GM23338 (cell line): Measurements from ENCODE around the gene EPO. TPM values are rescaled to one million over a fixed set of nuclear protein-coding genes. Genes with fewer than 3 reads are reported as not detected.

Experiments used
- ATAC-seq: fragments of 200-7000 bp; cut with Tn5 transposase; 3 replicates; pipeline ENCODE4 v1.9.1; 2020
- DNase-seq: peaks from one replicate; pipeline ENCODE4 v3.0.0-alpha.2; 2015; ENCODE audit warnings: low spot score
- H2AFZ ChIP-seq: fragments of 200-600 bp; sonication (generic); 2 replicates; pipeline ENCODE4 v1.8.0; 2016; ENCODE audit warnings: antibody characterized with exemption, mild to moderate bottlenecking, moderate library complexity
- H3F3A ChIP-seq: fragments of 200-600 bp; sonication (generic); replicated peaks from 2 replicates; pipeline ENCODE4 v1.8.0; 2017; ENCODE audit warnings: antibody characterized with exemption, mixed run types, low read depth
- H3K27ac ChIP-seq: fragments of 200-600 bp; sonication (generic); 2 replicates; pipeline ENCODE4 v1.6.1; 2016; ENCODE audit warnings: low read depth
- H3K27me3 ChIP-seq: fragments of 200-600 bp; sonication (generic); 2 replicates; pipeline ENCODE4 v1.8.0; 2016; ENCODE audit warnings: mild to moderate bottlenecking, mixed run types, moderate library complexity; ENCODE audit not compliant: insufficient read depth
- H3K36me3 ChIP-seq: fragments of 200-600 bp; sonication (generic); 2 replicates; pipeline ENCODE4 v1.8.0; 2016; ENCODE audit warnings: mild to moderate bottlenecking; ENCODE audit not compliant: insufficient read depth
- H3K4me1 ChIP-seq: fragments of 200-600 bp; sonication (generic); 2 replicates; pipeline ENCODE4 v1.8.0; 2016; ENCODE audit warnings: mild to moderate bottlenecking, moderate library complexity; ENCODE audit not compliant: insufficient read depth
- H3K4me2 ChIP-seq: fragments of 200-600 bp; sonication (generic); 2 replicates; pipeline ENCODE4 v1.7.1; 2017; ENCODE audit warnings: mixed run types
- H3K4me3 ChIP-seq: fragments of 200-600 bp; sonication (generic); 2 replicates; pipeline ENCODE4 v1.6.1; 2016; ENCODE audit warnings: mixed run types
- H3K79me2 ChIP-seq: fragments of 200-600 bp; sonication (generic); replicated peaks from 2 replicates; pipeline ENCODE4 v1.8.0; 2017; ENCODE audit warnings: mild to moderate bottlenecking; ENCODE audit not compliant: insufficient read depth
- H3K9me2 ChIP-seq: fragments of 200-600 bp; sonication (generic); 2 replicates; pipeline ENCODE4 v1.8.0; 2017; ENCODE audit not compliant: insufficient read depth
- H4K20me1 ChIP-seq: fragments of 200-600 bp; sonication (generic); replicated peaks from 2 replicates; pipeline ENCODE4 v1.8.0; 2017; ENCODE audit warnings: mild to moderate bottlenecking; ENCODE audit not compliant: insufficient read depth
- H3K27ac Mint-ChIP-seq: 2 replicates; pipeline ENCODE4 v1.8.0; 2020; ENCODE audit warnings: inconsistent platforms, mild to moderate bottlenecking, moderate library complexity, mixed read lengths
- H3K27me3 Mint-ChIP-seq: 3 replicates; pipeline ENCODE4 v1.8.0; 2022; ENCODE audit warnings: low read depth, mild to moderate bottlenecking, moderate library complexity, mixed read lengths, inconsistent platforms; ENCODE audit not compliant: insufficient read depth, poor library complexity
- H3K36me3 Mint-ChIP-seq: 3 replicates; pipeline ENCODE4 v1.8.0; 2021; ENCODE audit warnings: low read depth, mild to moderate bottlenecking, inconsistent platforms, moderate library complexity, mixed read lengths
- H3K4me1 Mint-ChIP-seq: 3 replicates; pipeline ENCODE4 v1.8.0; 2020; ENCODE audit warnings: mild to moderate bottlenecking, inconsistent platforms, mixed read lengths
- H3K4me3 Mint-ChIP-seq: 3 replicates; pipeline ENCODE4 v1.8.0; 2021; ENCODE audit warnings: moderate library complexity, mild to moderate bottlenecking, inconsistent platforms, mixed read lengths
- H3K9me3 Mint-ChIP-seq: 3 replicates; pipeline ENCODE4 v1.8.0; 2020; ENCODE audit warnings: moderate library complexity, mild to moderate bottlenecking, inconsistent platforms, mixed read lengths
- CREB1 ChIP-seq: fragments of 250-450 bp; sonication (Bioruptor Pico); IDR thresholded peaks from 2 replicates; pipeline ENCODE4 v1.5.0; 2020; ENCODE audit warnings: low read depth, mild to moderate bottlenecking, moderate library complexity
- EZH2 ChIP-seq: fragments of 200-600 bp; sonication (generic); IDR thresholded peaks from one replicate; pipeline ENCODE4 v1.8.0; 2017; ENCODE audit warnings: antibody characterized with exemption, mild to moderate bottlenecking, low read depth; ENCODE audit not compliant: unreplicated experiment
- EZH2phosphoT487 ChIP-seq: fragments of 200-600 bp; sonication (generic); IDR thresholded peaks from one replicate; pipeline ENCODE4 v1.8.1; 2018; ENCODE audit warnings: antibody characterized with exemption; ENCODE audit not compliant: unreplicated experiment
- JUNB ChIP-seq: IDR thresholded peaks from one replicate; pipeline ENCODE4 v1.6.1; 2016; ENCODE audit warnings: antibody characterized with exemption; ENCODE audit not compliant: unreplicated experiment
- NANOG ChIP-seq: IDR thresholded peaks from 2 replicates; pipeline ENCODE4 v1.6.1; 2016; ENCODE audit warnings: antibody characterized with exemption, borderline replicate concordance
- POLR2AphosphoS5 ChIP-seq: IDR thresholded peaks from 2 replicates; pipeline ENCODE4 v1.6.1; 2016; ENCODE audit warnings: antibody characterized with exemption, low read depth
- REST ChIP-seq: IDR thresholded peaks from one replicate; pipeline ENCODE4 v1.6.1; 2018; ENCODE audit warnings: antibody characterized with exemption; ENCODE audit not compliant: unreplicated experiment
- STAT1 ChIP-seq: IDR thresholded peaks from one replicate; pipeline ENCODE4 v1.6.1; 2016; ENCODE audit warnings: antibody characterized with exemption; ENCODE audit not compliant: unreplicated experiment
- ZNF114 ChIP-seq: fragments of 250-450 bp; sonication (Bioruptor Pico); IDR thresholded peaks from 2 replicates; pipeline ENCODE4 v1.5.0; 2020; ENCODE audit warnings: mild to moderate bottlenecking, moderate library complexity
- ZNF331 ChIP-seq: fragments of 250-450 bp; sonication (Bioruptor Pico); IDR thresholded peaks from 2 replicates; pipeline ENCODE4 v1.5.0; 2020; ENCODE audit warnings: low read depth, mild to moderate bottlenecking, moderate library complexity
- polyA plus RNA-seq: library from polyadenylated mRNA; unstranded; fragments of >200 nt; fragmentation: Nextera tagmentation; extraction: Ambion mirVana; gene quantifications from 2 replicates; pipeline ENCODE4 v1.2.1, GENCODE V29; 2016
- total RNA-seq: library from RNA; depleted of rRNA; stranded (reverse); fragments of >200 nt; shearing (Covaris generic); gene quantifications from 2 replicates; pipeline ENCODE4 v1.2.3, GENCODE V29; 2014
- TF ChIP-seq, protein P1 (sequence below): fragments of 250-450 bp; sonication (Bioruptor Pico); IDR thresholded peaks from 2 replicates; pipeline ENCODE4 v1.5.0; 2020; ENCODE audit warnings: mild to moderate bottlenecking, moderate library complexity
- TF ChIP-seq, protein P2 (sequence below), 2 experiments: fragments of 200-600 bp in 1 of 2; sonication (generic) in 1 of 2; conservative IDR thresholded peaks; 2 replicates each; pipeline versions ENCODE4 v1.5.1 to v1.6.1; 2016 to 2017; ENCODE audit warnings: antibody characterized with exemption in 2 of 2, low read depth in 2 of 2, mild to moderate bottlenecking in 2 of 2, moderate library complexity in 1 of 2
- TF ChIP-seq, protein P3 (sequence below): IDR thresholded peaks from 2 replicates; pipeline ENCODE4 v1.6.1; 2016; ENCODE audit warnings: antibody characterized with exemption

Gene EPO
- total and polyA plus RNA-seq, 2 experiments from 2014 or later: 1.0 TPM; not detected in 1

- ATAC-seq: no peak
- Histone ChIP-seq H3K27ac (no peak overlapping the region), H4K20me1 (peaks cover 33% of the 10 kb centered on the region), H3K9me2 (no peaks in the 10 kb centered on the region), H3K36me3 (peaks cover 9% of the 10 kb centered on the region), H3K27me3 (no peaks in the 10 kb centered on the region), H3K4me2 (no peak overlapping the region), H3K4me3 (no peak overlapping the region), H3K4me1 (peaks cover 15% of the 10 kb centered on the region), H3F3A (peaks cover 19% of the 10 kb centered on the region; the same call in 1 of the 2 replicates), H2AFZ (no peak overlapping the region), H3K79me2 (peaks cover 45% of the 10 kb centered on the region)
- H3K27ac Mint-ChIP-seq: no peak overlapping the region
- no peak for TF ChIP-seq EZH2phosphoT487
- no peak for TF ChIP-seq JUNB
- no peak for TF ChIP-seq EZH2
- TF ChIP-seq REST: no peak
- TF ChIP-seq ZNF114 (CRISPR knock-in tag): no peak
- TF ChIP-seq, protein P1, sequence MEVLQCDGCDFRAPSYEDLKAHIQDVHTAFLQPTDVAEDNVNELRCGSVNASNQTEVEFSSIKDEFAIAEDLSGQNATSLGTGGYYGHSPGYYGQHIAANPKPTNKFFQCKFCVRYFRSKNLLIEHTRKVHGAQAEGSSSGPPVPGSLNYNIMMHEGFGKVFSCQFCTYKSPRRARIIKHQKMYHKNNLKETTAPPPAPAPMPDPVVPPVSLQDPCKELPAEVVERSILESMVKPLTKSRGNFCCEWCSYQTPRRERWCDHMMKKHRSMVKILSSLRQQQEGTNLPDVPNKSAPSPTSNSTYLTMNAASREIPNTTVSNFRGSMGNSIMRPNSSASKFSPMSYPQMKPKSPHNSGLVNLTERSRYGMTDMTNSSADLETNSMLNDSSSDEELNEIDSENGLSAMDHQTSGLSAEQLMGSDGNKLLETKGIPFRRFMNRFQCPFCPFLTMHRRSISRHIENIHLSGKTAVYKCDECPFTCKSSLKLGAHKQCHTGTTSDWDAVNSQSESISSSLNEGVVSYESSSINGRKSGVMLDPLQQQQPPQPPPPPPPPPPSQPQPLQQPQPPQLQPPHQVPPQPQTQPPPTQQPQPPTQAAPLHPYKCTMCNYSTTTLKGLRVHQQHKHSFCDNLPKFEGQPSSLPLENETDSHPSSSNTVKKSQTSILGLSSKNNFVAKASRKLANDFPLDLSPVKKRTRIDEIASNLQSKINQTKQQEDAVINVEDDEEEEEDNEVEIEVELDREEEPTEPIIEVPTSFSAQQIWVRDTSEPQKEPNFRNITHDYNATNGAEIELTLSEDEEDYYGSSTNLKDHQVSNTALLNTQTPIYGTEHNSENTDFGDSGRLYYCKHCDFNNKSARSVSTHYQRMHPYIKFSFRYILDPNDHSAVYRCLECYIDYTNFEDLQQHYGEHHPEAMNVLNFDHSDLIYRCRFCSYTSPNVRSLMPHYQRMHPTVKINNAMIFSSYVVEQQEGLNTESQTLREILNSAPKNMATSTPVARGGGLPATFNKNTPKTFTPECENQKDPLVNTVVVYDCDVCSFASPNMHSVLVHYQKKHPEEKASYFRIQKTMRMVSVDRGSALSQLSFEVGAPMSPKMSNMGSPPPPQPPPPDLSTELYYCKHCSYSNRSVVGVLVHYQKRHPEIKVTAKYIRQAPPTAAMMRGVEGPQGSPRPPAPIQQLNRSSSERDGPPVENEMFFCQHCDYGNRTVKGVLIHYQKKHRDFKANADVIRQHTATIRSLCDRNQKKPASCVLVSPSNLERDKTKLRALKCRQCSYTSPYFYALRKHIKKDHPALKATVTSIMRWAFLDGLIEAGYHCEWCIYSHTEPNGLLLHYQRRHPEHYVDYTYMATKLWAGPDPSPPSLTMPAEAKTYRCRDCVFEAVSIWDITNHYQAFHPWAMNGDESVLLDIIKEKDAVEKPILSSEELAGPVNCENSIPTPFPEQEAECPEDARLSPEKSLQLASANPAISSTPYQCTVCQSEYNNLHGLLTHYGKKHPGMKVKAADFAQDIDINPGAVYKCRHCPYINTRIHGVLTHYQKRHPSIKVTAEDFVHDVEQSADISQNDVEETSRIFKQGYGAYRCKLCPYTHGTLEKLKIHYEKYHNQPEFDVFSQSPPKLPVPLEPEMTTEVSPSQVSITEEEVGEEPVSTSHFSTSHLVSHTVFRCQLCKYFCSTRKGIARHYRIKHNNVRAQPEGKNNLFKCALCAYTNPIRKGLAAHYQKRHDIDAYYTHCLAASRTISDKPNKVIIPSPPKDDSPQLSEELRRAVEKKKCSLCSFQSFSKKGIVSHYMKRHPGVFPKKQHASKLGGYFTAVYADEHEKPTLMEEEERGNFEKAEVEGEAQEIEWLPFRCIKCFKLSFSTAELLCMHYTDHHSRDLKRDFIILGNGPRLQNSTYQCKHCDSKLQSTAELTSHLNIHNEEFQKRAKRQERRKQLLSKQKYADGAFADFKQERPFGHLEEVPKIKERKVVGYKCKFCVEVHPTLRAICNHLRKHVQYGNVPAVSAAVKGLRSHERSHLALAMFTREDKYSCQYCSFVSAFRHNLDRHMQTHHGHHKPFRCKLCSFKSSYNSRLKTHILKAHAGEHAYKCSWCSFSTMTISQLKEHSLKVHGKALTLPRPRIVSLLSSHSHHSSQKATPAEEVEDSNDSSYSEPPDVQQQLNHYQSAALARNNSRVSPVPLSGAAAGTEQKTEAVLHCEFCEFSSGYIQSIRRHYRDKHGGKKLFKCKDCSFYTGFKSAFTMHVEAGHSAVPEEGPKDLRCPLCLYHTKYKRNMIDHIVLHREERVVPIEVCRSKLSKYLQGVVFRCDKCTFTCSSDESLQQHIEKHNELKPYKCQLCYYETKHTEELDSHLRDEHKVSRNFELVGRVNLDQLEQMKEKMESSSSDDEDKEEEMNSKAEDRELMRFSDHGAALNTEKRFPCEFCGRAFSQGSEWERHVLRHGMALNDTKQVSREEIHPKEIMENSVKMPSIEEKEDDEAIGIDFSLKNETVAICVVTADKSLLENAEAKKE: no peak
- TF ChIP-seq NANOG: no peak
- TF ChIP-seq, protein P2, sequence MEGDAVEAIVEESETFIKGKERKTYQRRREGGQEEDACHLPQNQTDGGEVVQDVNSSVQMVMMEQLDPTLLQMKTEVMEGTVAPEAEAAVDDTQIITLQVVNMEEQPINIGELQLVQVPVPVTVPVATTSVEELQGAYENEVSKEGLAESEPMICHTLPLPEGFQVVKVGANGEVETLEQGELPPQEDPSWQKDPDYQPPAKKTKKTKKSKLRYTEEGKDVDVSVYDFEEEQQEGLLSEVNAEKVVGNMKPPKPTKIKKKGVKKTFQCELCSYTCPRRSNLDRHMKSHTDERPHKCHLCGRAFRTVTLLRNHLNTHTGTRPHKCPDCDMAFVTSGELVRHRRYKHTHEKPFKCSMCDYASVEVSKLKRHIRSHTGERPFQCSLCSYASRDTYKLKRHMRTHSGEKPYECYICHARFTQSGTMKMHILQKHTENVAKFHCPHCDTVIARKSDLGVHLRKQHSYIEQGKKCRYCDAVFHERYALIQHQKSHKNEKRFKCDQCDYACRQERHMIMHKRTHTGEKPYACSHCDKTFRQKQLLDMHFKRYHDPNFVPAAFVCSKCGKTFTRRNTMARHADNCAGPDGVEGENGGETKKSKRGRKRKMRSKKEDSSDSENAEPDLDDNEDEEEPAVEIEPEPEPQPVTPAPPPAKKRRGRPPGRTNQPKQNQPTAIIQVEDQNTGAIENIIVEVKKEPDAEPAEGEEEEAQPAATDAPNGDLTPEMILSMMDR (conservative IDR thresholded peaks at IDR 0.05; ENCODE audit: low read depth in 2 of 2): no peak
- TF ChIP-seq ZNF331 (CRISPR knock-in tag): no peak
- TF ChIP-seq, protein P3, sequence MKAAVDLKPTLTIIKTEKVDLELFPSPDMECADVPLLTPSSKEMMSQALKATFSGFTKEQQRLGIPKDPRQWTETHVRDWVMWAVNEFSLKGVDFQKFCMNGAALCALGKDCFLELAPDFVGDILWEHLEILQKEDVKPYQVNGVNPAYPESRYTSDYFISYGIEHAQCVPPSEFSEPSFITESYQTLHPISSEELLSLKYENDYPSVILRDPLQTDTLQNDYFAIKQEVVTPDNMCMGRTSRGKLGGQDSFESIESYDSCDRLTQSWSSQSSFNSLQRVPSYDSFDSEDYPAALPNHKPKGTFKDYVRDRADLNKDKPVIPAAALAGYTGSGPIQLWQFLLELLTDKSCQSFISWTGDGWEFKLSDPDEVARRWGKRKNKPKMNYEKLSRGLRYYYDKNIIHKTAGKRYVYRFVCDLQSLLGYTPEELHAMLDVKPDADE: no peak
- TF ChIP-seq STAT1: no peak
- TF ChIP-seq CREB1: no peak
- no peak for TF ChIP-seq POLR2AphosphoS5
- no peak for DNase-seq
- H3K4me3 Mint-ChIP-seq: no peak overlapping the region
- peaks cover 17% of the 10 kb centered on the region for H3K27me3 Mint-ChIP-seq
- H3K4me1 Mint-ChIP-seq: peaks cover 23% of the 10 kb centered on the region
- peaks cover 63% of the 10 kb centered on the region for H3K36me3 Mint-ChIP-seq
- no peaks in the 10 kb centered on the region for H3K9me3 Mint-ChIP-seq
Measured at GRCh38 chr7:100687261-100687660, 33.0 kb upstream of the EPO start.
